HepG2 (cell line): ENCODE data around the gene ISLR. TPM values are rescaled to one million over a fixed set of nuclear protein-coding genes. Genes with fewer than 3 reads are reported as not detected.

Experiments used
- ATAC-seq: fragments of 200-7000 bp; cut with Tn5 transposase; 3 replicates; pipeline ENCODE4 v1.9.1; 2020; ENCODE audit warnings: mild to moderate bottlenecking, moderate library complexity
- BruUV-seq: library from RNA; stranded (reverse); fragments of 400-500 nt; replicated peaks from 2 replicates; lab custom pipeline; 2021; lab: Mats Ljungman, UMichigan
- CTCF ChIA-PET: fragments of 300-600 bp; formaldehyde crosslinking; extraction: SDS; loops from one replicate; lab custom pipeline; 2021; ENCODE audit warnings: low total read pairs, inconsistent platforms, low intra/inter-chr PET ratio; lab: Yijun Ruan, JAX
- POLR2A ChIA-PET: fragments of 350-600 bp; sonication (Branson Sonifier 250); formaldehyde crosslinking; loops from one replicate; lab custom pipeline; 2020; ENCODE audit warnings: antibody characterized with exemption, inconsistent platforms; lab: Yijun Ruan, JAX
- DNase-seq: peaks from one replicate; pipeline ENCODE4 v3.0.0-alpha.2; 2015; ENCODE audit warnings: low spot score
- FAIRE-seq: peaks from 3 replicates; lab custom pipeline; 2011; peaks lifted over from hg19 to GRCh38; lab: Jason Lieb, UNC
- H2AFZ ChIP-seq: one replicate; pipeline ENCODE4 v1.6.1; 2011; ENCODE audit warnings: low read length, inconsistent platforms
- H3K27ac ChIP-seq: fragments of 300-600 bp; 3 replicates; pipeline ENCODE4 v1.8.0; 2011; ENCODE audit warnings: mixed run types, mild to moderate bottlenecking, mixed read lengths, low read length, inconsistent platforms; ENCODE audit not compliant: insufficient read depth; ENCODE audit errors: extremely low read length
- H3K27me3 ChIP-seq, 2 experiments: fragments of 200-600 bp in 1 of 2; 2 replicates in 1 of 2; 3 replicates in 1 of 2; pipeline versions ENCODE4 v1.6.0 to v1.8.0; 2011; ENCODE audit warnings: low read length in 2 of 2, mild to moderate bottlenecking in 2 of 2, moderate library complexity in 2 of 2, inconsistent platforms in 1 of 2; ENCODE audit not compliant: insufficient read depth in 2 of 2, control insufficient read depth in 1 of 2
- H3K36me3 ChIP-seq, 2 experiments: fragments of 200-600 bp in 1 of 2; replicated peaks in 1 of 2; 2 replicates in 1 of 2; 3 replicates in 1 of 2; pipeline versions ENCODE4 v1.5.1 to v1.8.0; 2011; ENCODE audit warnings: low read length in 2 of 2, inconsistent platforms in 1 of 2; ENCODE audit not compliant: insufficient read depth in 2 of 2, control insufficient read depth in 1 of 2
- H3K4me1 ChIP-seq: 2 replicates; pipeline ENCODE4 v1.5.1; 2012; ENCODE audit warnings: low read length, inconsistent platforms; ENCODE audit not compliant: insufficient read depth
- H3K4me2 ChIP-seq: 2 replicates; pipeline ENCODE4 v1.6.0; 2011; ENCODE audit warnings: low read depth, low read length, inconsistent platforms
- H3K4me3 ChIP-seq, 3 experiments: fragments of 200-600 bp in 1 of 3; sonication (generic), shearing (Covaris generic) in 1 of 3; replicated peaks in 1 of 3; 2 replicates each; pipeline ENCODE4 v1.5.1; 2011 to 2016; ENCODE audit warnings: low read length in 3 of 3, inconsistent platforms in 2 of 3, low read depth in 2 of 3, mild to moderate bottlenecking in 2 of 3, control low read depth in 1 of 3, mixed read lengths in 1 of 3; ENCODE audit not compliant: insufficient read depth in 1 of 3
- H3K79me2 ChIP-seq: one replicate; pipeline ENCODE4 v1.6.1; 2011; ENCODE audit warnings: low read length, inconsistent platforms; ENCODE audit not compliant: insufficient read depth
- H3K9ac ChIP-seq: 2 replicates; pipeline ENCODE4 v1.6.0; 2011; ENCODE audit warnings: mild to moderate bottlenecking, low read depth, low read length, inconsistent platforms; ENCODE audit not compliant: insufficient read depth
- H3K9me3 ChIP-seq: 2 replicates; pipeline ENCODE4 v1.5.1; 2012; ENCODE audit warnings: mild to moderate bottlenecking, low read length
- H4K20me1 ChIP-seq: 2 replicates; pipeline ENCODE4 v1.6.0; 2011; ENCODE audit warnings: inconsistent platforms, mild to moderate bottlenecking, low read length, moderate library complexity; ENCODE audit not compliant: insufficient read depth
- BCL3 ChIP-seq: sonication (generic); formaldehyde crosslinking; IDR thresholded peaks from 2 replicates; pipeline ENCODE4 v1.5.1; 2020; ENCODE audit warnings: mild to moderate bottlenecking, missing genetic modification reagents, moderate library complexity
- CBX5 ChIP-seq: sonication (generic); formaldehyde crosslinking; IDR thresholded peaks from 2 replicates; pipeline ENCODE4 v1.4.0; 2020; ENCODE audit warnings: missing genetic modification reagents, borderline replicate concordance
- CENPX ChIP-seq: sonication (generic); formaldehyde crosslinking; IDR thresholded peaks from 2 replicates; pipeline ENCODE4 v1.9.0; 2021; ENCODE audit warnings: mild to moderate bottlenecking, missing genetic modification reagents, moderate library complexity
- CHCHD3 ChIP-seq: sonication (generic); formaldehyde crosslinking; IDR thresholded peaks from 2 replicates; pipeline ENCODE4 v1.8.0; 2022; ENCODE audit warnings: mild to moderate bottlenecking, missing genetic modification reagents, moderate library complexity
- ESRRA ChIP-seq: sonication (generic); formaldehyde crosslinking; IDR thresholded peaks from 2 replicates; pipeline ENCODE4 v1.5.1; 2020; ENCODE audit warnings: mild to moderate bottlenecking, low read depth, missing genetic modification reagents
- FLYWCH1 ChIP-seq: sonication (generic); formaldehyde crosslinking; IDR thresholded peaks from 2 replicates; pipeline ENCODE4 v1.8.1; 2023; ENCODE audit warnings: mild to moderate bottlenecking, missing genetic modification reagents
- IRX3 ChIP-seq: sonication (generic); formaldehyde crosslinking; IDR thresholded peaks from 2 replicates; pipeline ENCODE4 v1.8.1; 2023; ENCODE audit warnings: mild to moderate bottlenecking, low read depth, missing genetic modification reagents, borderline replicate concordance
- KDM2A ChIP-seq: sonication (generic); formaldehyde crosslinking; IDR thresholded peaks from 2 replicates; pipeline ENCODE4 v1.4.0; 2020; ENCODE audit warnings: low read depth, missing genetic modification reagents, borderline replicate concordance
- KDM5A ChIP-seq: fragments of 200-600 bp; sonication (generic); IDR thresholded peaks from 2 replicates; pipeline ENCODE4 v1.7.0; 2018; ENCODE audit warnings: antibody characterized with exemption, mild to moderate bottlenecking, low read length, borderline replicate concordance
- MXD1 ChIP-seq: sonication (generic); formaldehyde crosslinking; IDR thresholded peaks from 2 replicates; pipeline ENCODE4 v1.4.0; 2020; ENCODE audit warnings: mild to moderate bottlenecking, missing genetic modification reagents
- NBN ChIP-seq: fragments of 450-650 bp; conservative IDR thresholded peaks from 2 replicates; pipeline ENCODE4 v1.6.1; 2017
- SIX1 ChIP-seq: sonication (generic); formaldehyde crosslinking; IDR thresholded peaks from 2 replicates; pipeline ENCODE4 v1.4.0; 2020; ENCODE audit warnings: missing genetic modification reagents, borderline replicate concordance
- SMARCC2 ChIP-seq: fragments of 450-650 bp; IDR thresholded peaks from 2 replicates; pipeline ENCODE4 v1.6.1; 2017; ENCODE audit warnings: antibody characterized with exemption, mild to moderate bottlenecking
- SOX5 ChIP-seq: IDR thresholded peaks from 2 replicates; pipeline ENCODE4 v1.6.1; 2016; ENCODE audit warnings: borderline replicate concordance
- SRY ChIP-seq: sonication (generic); formaldehyde crosslinking; IDR thresholded peaks from 2 replicates; pipeline ENCODE4 v1.8.0; 2022; ENCODE audit warnings: mild to moderate bottlenecking, missing genetic modification reagents
- STAT6 ChIP-seq: sonication (generic); formaldehyde crosslinking; IDR thresholded peaks from 2 replicates; pipeline ENCODE4 v1.4.0; 2020; ENCODE audit warnings: missing genetic modification reagents, mild to moderate bottlenecking, borderline replicate concordance
- ZNF232 ChIP-seq: sonication (generic); formaldehyde crosslinking; IDR thresholded peaks from 2 replicates; pipeline ENCODE4 v1.4.0; 2020; ENCODE audit warnings: missing genetic modification reagents, borderline replicate concordance
- ZNF558 ChIP-seq: sonication (generic); formaldehyde crosslinking; IDR thresholded peaks from 2 replicates; pipeline ENCODE4 v1.9.0; 2022; ENCODE audit warnings: mild to moderate bottlenecking, missing genetic modification reagents, borderline replicate concordance
- ZNF703 ChIP-seq: sonication (generic); formaldehyde crosslinking; IDR thresholded peaks from 2 replicates; pipeline ENCODE4 v1.5.1; 2020; ENCODE audit warnings: missing genetic modification reagents, mild to moderate bottlenecking, moderate library complexity, borderline replicate concordance
- ZNF724P ChIP-seq: sonication (generic); formaldehyde crosslinking; IDR thresholded peaks from 2 replicates; pipeline ENCODE4 v1.8.0; 2022; ENCODE audit warnings: missing genetic modification reagents, borderline replicate concordance
- WGBS: methylation state at CpG from one replicate; pipeline ENCODE4 v1.1.6; 2017; ENCODE audit warnings: low lambda C conversion rate; 5-methylcytosine and 5-hydroxymethylcytosine counted together
- in situ Hi-C: cut with HindIII; loops from 2 replicates; pipeline ENCODE4 v1.10.0; 2017; ENCODE audit warnings: low pct_unique_long_range_greater_than_20kb; ENCODE audit not compliant: extremely low pct_ligation_motif_present
- intact Hi-C: fragments of 100-400 bp; cut with micrococcal nuclease; formaldehyde crosslinking; loops from one replicate; pipeline ENCODE4 v1.10.0; 2022; ENCODE audit not compliant: unreplicated experiment
- polyA plus RNA-seq, 8 experiments: library from polyadenylated mRNA; depleted of rRNA in 3 of 8; stranded (reverse) in 7 of 8; unstranded in 1 of 8; fragments of >200 nt; fragmentation: Illumina TruSeq in 4 of 8; extraction: Trizol in 4 of 8; gene quantifications; 2 replicates each; pipeline versions ENCODE4 v1.2.1 to v1.2.3, GENCODE V29; 2011 to 2016; ENCODE audit warnings: low read depth in 4 of 8, missing spikeins in 1 of 8, mixed read lengths in 1 of 8; ENCODE audit not compliant: insufficient read depth in 1 of 8
- total RNA-seq, 5 experiments: library from RNA; depleted of rRNA; stranded (reverse); fragments of >200 nt; fragmentation: Illumina TruSeq; extraction: Trizol; gene quantifications; 2 replicates each; pipeline ENCODE4 v1.2.3, GENCODE V29; 2016; ENCODE audit warnings: low read depth in 1 of 5

The ISLR gene
- total and polyA plus RNA-seq, 2 of the 13 experiments (the other 11 are each of a cell fraction or from before 2014, with no cell fraction given), result not detected

- TF ChIP-seq FLYWCH1 (no peak), ZNF703 (CRISPR knock-in tag) (no peak), CBX5 (CRISPR knock-in tag) (no peak), NBN (no peak), SOX5 (no peak)
These were observed 42.4 kb downstream of the ISLR start (continued) for GRCh38 chr15:74215958-74216357.

GRCh38 chr15:74216949-74217348 lies 43.4 kb downstream of the ISLR start:
- ChIA-PET POLR2A (no interaction called here), CTCF (no interaction called here)
- 18% methylated on average over 1 of the region's 3 CpGs for WGBS
- intact Hi-C loops, result no loop called here
- in situ Hi-C loops, result no loop called here
- peaks cover 5 to 14% of the 10 kb centered on the region in 2 experiments; a peak in 3 of 5 replicates for H3K27me3 ChIP-seq
- no peak overlapping the region for H2AFZ ChIP-seq
- ATAC-seq (no peak), DNase-seq (no peak), FAIRE-seq (no peak)
- H3K4me3 ChIP-seq, result no peak overlapping the region
- H3K79me2 ChIP-seq, result no peaks in the 10 kb centered on the region
- TF ChIP-seq CENPX (CRISPR knock-in tag) (no peak), KDM5A (no peak), CHCHD3 (CRISPR knock-in tag) (no peak), SRY (CRISPR knock-in tag) (no peak), IRX3 (CRISPR knock-in tag) (no peak), STAT6 (no peak), BCL3 (CRISPR knock-in tag) (no peak), SIX1 (CRISPR knock-in tag) (no peak), ZNF558 (CRISPR knock-in tag) (no peak), ZNF232 (CRISPR knock-in tag) (no peak), SMARCC2 (no peak), MXD1 (CRISPR knock-in tag) (no peak), ESRRA (CRISPR knock-in tag) (no peak), KDM2A (CRISPR knock-in tag) (no peak), ZNF724P (CRISPR knock-in tag) (no peak)
- no TSS peak for BruUV-seq
- H3K9me3 ChIP-seq, result no peaks in the 10 kb centered on the region
- H3K36me3 ChIP-seq, result no peaks in the 10 kb centered on the region
- no peak overlapping the region for H3K9ac ChIP-seq
- peaks cover 43% of the 10 kb centered on the region for H3K4me1 ChIP-seq
- H3K4me2 ChIP-seq, result no peak overlapping the region
- H3K27ac ChIP-seq, result no peak overlapping the region
- no peaks in the 10 kb centered on the region; the same call in 1 of the 2 replicates for H4K20me1 ChIP-seq
